Heart left ventricle (tissue), 16 donors: Measurements from ENCODE around the gene PLEKHB2. TPM values are rescaled to one million over a fixed set of nuclear protein-coding genes. Genes with fewer than 3 reads are reported as not detected.
A peak's percentile ranks its signal among the peaks of the same experiment; 100 is the strongest.
"Not testable (repeated sequence)": the region's sequence is repeated elsewhere in the genome, so short reads cannot be mapped to it uniquely, and the experiment has no call there.

Source experiments
- ATAC-seq, 4 donors: fragments of 200-7000 bp; cut with Tn5 transposase; one replicate each; pipeline ENCODE4 v1.9.1; 2020 to 2022; ENCODE audit warnings: moderate library complexity in 4 of 4, mild to moderate bottlenecking in 3 of 4, moderate number of reproducible peaks in 1 of 4
- DNase-seq, 5 donors: peaks; one replicate each; pipeline ENCODE4 v3.0.0-alpha.2; 2020
- H3K27ac ChIP-seq, 12 donors: fragments of 200-600 bp; sonication (generic) in 4 of 12; one replicate each; pipeline versions ENCODE4 v1.5.0 to v1.8.0; 2016 to 2022; ENCODE audit warnings: mild to moderate bottlenecking in 2 of 12
- H3K27me3 ChIP-seq, 9 donors: fragments of 200-600 bp; sonication (generic) in 2 of 9; one replicate each; pipeline versions ENCODE4 v1.5.1 to v1.8.0; 2016 to 2022; ENCODE audit warnings: mild to moderate bottlenecking in 3 of 9
- H3K36me3 ChIP-seq, 9 donors: fragments of 200-600 bp; sonication (generic) in 2 of 9; one replicate each; pipeline versions ENCODE4 v1.5.0 to v1.8.0; 2018 to 2022; ENCODE audit warnings: mild to moderate bottlenecking in 2 of 9
- H3K4me1 ChIP-seq, 12 donors: fragments of 200-600 bp; sonication (generic) in 4 of 12; one replicate each; pipeline versions ENCODE4 v1.5.0 to v1.8.0; 2016 to 2022; ENCODE audit warnings: mild to moderate bottlenecking in 3 of 12
- H3K4me3 ChIP-seq, 12 donors: fragments of 200-600 bp; sonication (generic) in 4 of 12; one replicate each; pipeline versions ENCODE4 v1.5.0 to v1.8.0; 2017 to 2022; ENCODE audit warnings: mild to moderate bottlenecking in 9 of 12, moderate library complexity in 4 of 12
- H3K9me3 ChIP-seq, 12 donors: fragments of 200-600 bp; sonication (generic) in 4 of 12; one replicate each; pipeline versions ENCODE4 v1.5.0 to v1.8.0; 2016 to 2022; ENCODE audit warnings: mild to moderate bottlenecking in 1 of 12
- CTCF ChIP-seq, 12 donors: fragments of 200-600 bp; sonication (generic) in 4 of 12; IDR thresholded peaks; one replicate each; pipeline versions ENCODE4 v1.5.0 to v1.8.0; 2018 to 2022; ENCODE audit warnings: antibody characterized with exemption in 12 of 12, mild to moderate bottlenecking in 5 of 12
- POLR2A ChIP-seq, 2 donors: fragments of 450-650 bp; IDR thresholded peaks; one replicate each; pipeline ENCODE4 v1.6.1; 2017; ENCODE audit warnings: antibody characterized with exemption in 2 of 2, mild to moderate bottlenecking in 2 of 2, moderate library complexity in 2 of 2
- WGBS, 4 donors: extraction: QIAGEN DNeasy Blood & Tissue Kit in 2 of 4; methylation state at CpG; one replicate each; pipeline versions ENCODE4 v1.1.5 to v1.1.7; 2013 to 2018; 5-methylcytosine and 5-hydroxymethylcytosine counted together
- intact Hi-C, 10 donors: fragments of 100-400 bp; cut with DNase I; formaldehyde crosslinking; loops; one replicate each; pipeline versions ENCODE4 v1.11.1 to v1.14.2; 2022
- polyA plus RNA-seq, 2 donors: library from polyadenylated mRNA; stranded (reverse); fragments of 200-250 nt; gene quantifications; one replicate each; pipeline ENCODE4 v1.2.3, GENCODE V29; 2013
- total RNA-seq, 9 donors: library from RNA; depleted of rRNA in 2 of 9; stranded (reverse); fragments of >200 nt in 2 of 9; fragmentation: NEBNext Ultra II Directional in 3 of 9; extraction: Animal tissue kit (Norgen Biotek cat#: 25700) in 3 of 9; gene quantifications; one replicate each; pipeline versions ENCODE4 v1.1.0 to v1.2.4, GENCODE V29; 2016 to 2023
- donor health status: ischemic (EF 13 %, LVEDD 7.1; RV severe dilation, severe dysfunction).
- donor health status: healthy with polysubstance abuse.
- donor health status: DM: no; HTN: yes; CAD: no.
- donor health status: DM: no; HTN: no; CAD: no.
- donor health status: ischemic (EF 25% LVEDD 6.9; RV normal size, moderate dysfunction).
- donor health status: ischemic (EF 25% LVEDD 5.7; RV mildly dilated, moderate dysfunction).
- donor health status: healthy.
- donor health status: DM: yes; HTN: yes; CAD: no.
- donor health status: ischemic (EF 35%, LVEDD 5.7; RV mildly dilated, moderate dysfunction).
- donor health status: nonischemic (EF 11% LVEDD 7.7; RV severe dilation, severe dysfunction).
- donor health status: DM: yes; HTN: yes; CAD: no.
- donor health status: PGD.
- donor health status: ischemic (EF 29% LVEDD 5.4; RV normal size, mild dysfunction).
- donor health status: nonischemic (EF 23%, LVEDD 6.1; RV moderate dilation, normal function).

The PLEKHB2 gene
- total and polyA plus RNA-seq, 11 donors, result 7.7 to 71.8 (median 42.2) TPM

GRCh38 chr2:131077182-131077846, 27.8 kb upstream of the PLEKHB2 start:
- DNase-seq (no peak), ATAC-seq (peak in 3 of 4 donors; percentile 27 to 28 (median 27))
- peaks cover 4 to 98% (median 87%) of the 10 kb centered on the region in 9 donors for H3K36me3 ChIP-seq
- H3K27ac ChIP-seq, result no peak overlapping the region
- intact Hi-C loops, result no loop called here
- H3K9me3 ChIP-seq, result no peaks in the 10 kb centered on the region
- H3K27me3 ChIP-seq, result no peaks in the 10 kb centered on the region
- peaks cover 0 to 63% (median 31%) of the 10 kb centered on the region in 12 donors for H3K4me1 ChIP-seq
- WGBS, 4 donors, result 66 to 81% (median 76%) methylated on average over 11 of the region's 11 CpGs
- no peak overlapping the region for H3K4me3 ChIP-seq
- TF ChIP-seq POLR2A (IDR thresholded peaks at IDR 0.05) (no peak), CTCF (IDR thresholded peaks at IDR 0.05) (no peak)

GRCh38 chr2:131077966-131078365, 27.2 kb upstream of the PLEKHB2 start:
- intact Hi-C loops, result no loop called here
- no peak overlapping the region for H3K4me3 ChIP-seq

DNA sequence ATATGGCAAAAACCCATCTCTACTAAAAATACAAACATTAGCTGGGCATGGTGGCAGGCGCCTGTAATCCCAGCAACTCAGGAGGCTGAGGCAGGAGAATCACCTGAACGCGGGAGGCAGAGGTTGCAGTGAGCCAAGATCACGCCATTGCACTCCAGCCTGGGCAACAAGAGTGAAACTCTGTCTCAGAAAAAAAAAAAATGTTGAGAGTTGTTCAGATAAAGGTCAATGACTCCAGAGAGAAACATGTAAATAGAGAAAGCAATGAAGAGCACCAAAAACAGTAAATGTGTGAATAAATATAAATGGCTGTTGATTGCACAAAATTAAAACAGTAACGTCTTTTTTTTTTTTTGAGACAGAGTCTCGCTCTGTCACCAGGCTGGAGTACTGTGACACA, 25.2 kb upstream of the PLEKHB2 start:
- ATAC-seq, intact Hi-C loops, H3K27me3 ChIP-seq, DNase-seq, H3K4me3 ChIP-seq, H3K9me3 ChIP-seq, H3K27ac ChIP-seq: not testable (repeated sequence)
- Histone ChIP-seq H3K36me3 (peaks cover 4 to 88% (median 74%) of the 10 kb centered on the region in 9 donors), H3K4me1 (peaks cover 0 to 62% (median 31%) of the 10 kb centered on the region in 12 donors)
- WGBS, 4 donors, result 87 to 95% (median 93%) methylated on average over 6 of the region's 6 CpGs

More at GRCh38 chr2:131077966-131078365, 27.2 kb upstream of the PLEKHB2 start:
- Histone ChIP-seq H3K36me3 (peaks cover 4 to 95% (median 87%) of the 10 kb centered on the region in 9 donors), H3K4me1 (peaks cover 0 to 70% (median 31%) of the 10 kb centered on the region in 12 donors), H3K27me3 (no peaks in the 10 kb centered on the region), H3K27ac (no peak overlapping the region), H3K9me3 (no peaks in the 10 kb centered on the region)
- no peak for TF ChIP-seq CTCF (IDR thresholded peaks at IDR 0.05)
- no peak for TF ChIP-seq POLR2A (IDR thresholded peaks at IDR 0.05)
- DNase-seq (no peak), ATAC-seq (no peak)
- WGBS, 4 donors, result 63 to 76% (median 75%) methylated on average over 3 of the region's 3 CpGs

DNA sequence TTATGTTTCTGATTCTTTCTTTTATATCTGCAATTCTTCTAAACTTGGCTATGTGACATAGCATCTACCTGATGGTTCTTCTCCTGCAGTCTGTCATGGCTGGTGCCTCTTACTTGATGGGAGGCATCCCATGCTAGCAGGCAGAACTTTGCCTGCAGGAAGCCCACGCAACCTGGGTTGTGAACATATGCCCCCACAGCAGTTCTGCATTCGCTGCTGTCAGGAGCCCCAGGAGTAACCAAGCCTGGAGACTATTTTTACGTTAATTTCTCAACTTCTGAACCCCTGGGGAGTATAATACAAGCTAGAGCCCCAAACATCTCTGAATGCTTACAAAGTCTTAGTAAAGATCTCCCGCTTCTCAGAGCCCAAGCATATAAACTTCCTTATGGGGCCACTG, 23.9 kb upstream of the PLEKHB2 start:
- Histone ChIP-seq H3K36me3 (peaks cover 4 to 86% (median 72%) of the 10 kb centered on the region in 9 donors), H3K4me1 (peaks cover 0 to 65% (median 42%) of the 10 kb centered on the region in 12 donors)
- WGBS, 4 donors, result 81 to 90% (median 88%) methylated on average over 4 of the region's 4 CpGs

More for the DNA sequence above, 23.9 kb upstream of the PLEKHB2 start:
- intact Hi-C loops, result no loop called here
- no peak overlapping the region for H3K27ac ChIP-seq
- DNase-seq (no peak), ATAC-seq (no peak)
- no peak overlapping the region for H3K4me3 ChIP-seq
- TF ChIP-seq POLR2A (IDR thresholded peaks at IDR 0.05), result no peak
- no peak for TF ChIP-seq CTCF (IDR thresholded peaks at IDR 0.05)
- H3K9me3 ChIP-seq, result no peaks in the 10 kb centered on the region
- no peaks in the 10 kb centered on the region for H3K27me3 ChIP-seq
